GM12878 (cell line): ENCODE measurements around the gene FRMD3. TPM values are rescaled to one million over a fixed set of nuclear protein-coding genes. Genes with fewer than 3 reads are reported as not detected.

Experiments used
- ATAC-seq: fragments of 200-7000 bp; cut with Tn5 transposase; 3 replicates; pipeline ENCODE4 v1.9.1; 2020; ENCODE audit warnings: mild to moderate bottlenecking, moderate library complexity
- BruUV-seq: library from RNA; stranded (reverse); fragments of 400-500 nt; replicated peaks from 2 replicates; lab custom pipeline; 2021; lab: Mats Ljungman, UMichigan
- CTCF ChIA-PET: fragments of 300-600 bp; sonication (Branson Sonifier 250); formaldehyde crosslinking; extraction: SDS; loops from one replicate; lab custom pipeline; 2021; ENCODE audit warnings: inconsistent platforms; lab: Yijun Ruan, JAX
- POLR2A ChIA-PET: fragments of 350-600 bp; formaldehyde crosslinking; extraction: SDS; loops from one replicate; lab custom pipeline; 2021; ENCODE audit warnings: inconsistent platforms; lab: Charles Lee
- RAD21 ChIA-PET: fragments of 300-600 bp; sonication (Branson Sonifier 250); formaldehyde crosslinking; loops from one replicate; lab custom pipeline; 2023; ENCODE audit warnings: antibody characterized with exemption; ENCODE audit not compliant: unreplicated experiment; lab: Charles Lee
- SMC1A ChIA-PET: fragments of 300-600 bp; sonication (Branson Sonifier 250); formaldehyde crosslinking; loops from one replicate; lab custom pipeline; 2023; ENCODE audit not compliant: unreplicated experiment, uncharacterized antibody; lab: Charles Lee
- DNase-seq: peaks from one replicate; pipeline ENCODE4 v3.0.0-alpha.2; 2011; ENCODE audit warnings: low read depth, low spot score
- FAIRE-seq: peaks from 3 replicates; lab custom pipeline; 2011; peaks lifted over from hg19 to GRCh38; lab: Jason Lieb, UNC
- H2AFZ ChIP-seq: 2 replicates; pipeline ENCODE4 v1.6.0; 2011; ENCODE audit warnings: low read depth, low read length, control low read depth; ENCODE audit not compliant: control insufficient read depth
- H3K27ac ChIP-seq: 2 replicates; pipeline ENCODE4 v1.5.1; 2011; ENCODE audit warnings: control low read depth; ENCODE audit not compliant: control insufficient read depth, insufficient read depth
- H3K27me3 ChIP-seq, 2 experiments: replicated peaks in 1 of 2; 2 replicates each; pipeline versions ENCODE4 v1.6.0 to v1.6.1; 2011; ENCODE audit warnings: low read length in 1 of 2; ENCODE audit not compliant: control insufficient read depth in 2 of 2, insufficient read depth in 2 of 2
- H3K36me3 ChIP-seq, 2 experiments: 2 replicates each; pipeline ENCODE4 v1.5.1; 2011; ENCODE audit warnings: low read length in 1 of 2; ENCODE audit not compliant: control insufficient read depth in 2 of 2, insufficient read depth in 2 of 2
- H3K4me1 ChIP-seq: 2 replicates; pipeline ENCODE4 v1.6.1; 2011; ENCODE audit warnings: mild to moderate bottlenecking, low read length, moderate library complexity, mixed read lengths; ENCODE audit not compliant: control insufficient read depth, insufficient read depth
- H3K4me2 ChIP-seq: 2 replicates; pipeline ENCODE4 v1.6.0; 2011; ENCODE audit warnings: control low read depth; ENCODE audit not compliant: control insufficient read depth, insufficient read depth
- H3K4me3 ChIP-seq: fragments of 200-600 bp; sonication (generic); 2 replicates; pipeline ENCODE4 v1.5.1; 2016
- H3K79me2 ChIP-seq: 2 replicates; pipeline ENCODE4 v1.6.0; 2011; ENCODE audit warnings: low read length; ENCODE audit not compliant: control insufficient read depth, insufficient read depth
- H3K9ac ChIP-seq: 2 replicates; pipeline ENCODE4 v1.8.0; 2011; ENCODE audit warnings: low read length, control low read depth, mixed read lengths; ENCODE audit not compliant: control insufficient read depth, insufficient read depth
- H3K9me3 ChIP-seq: replicated peaks from 3 replicates; pipeline ENCODE4 v1.5.1; 2011; ENCODE audit warnings: mild to moderate bottlenecking, low read length; ENCODE audit not compliant: control insufficient read depth, insufficient read depth
- H4K20me1 ChIP-seq: 2 replicates; pipeline ENCODE4 v1.6.0; 2011; ENCODE audit not compliant: control insufficient read depth, insufficient read depth
- ATF2 ChIP-seq: IDR thresholded peaks from 2 replicates; pipeline ENCODE4 v1.6.1; 2012; ENCODE audit warnings: low read length, inconsistent platforms
- CEBPB ChIP-seq, 2 experiments: fragments of 150-350 bp in 1 of 2; IDR thresholded peaks; 2 replicates each; pipeline ENCODE4 v1.6.1; 2012 to 2014; ENCODE audit warnings: low read depth in 2 of 2, low read length in 2 of 2, borderline replicate concordance in 1 of 2, inconsistent platforms in 1 of 2
- CREM ChIP-seq: IDR thresholded peaks from 2 replicates; pipeline ENCODE4 v1.6.1; 2014; ENCODE audit warnings: antibody characterized with exemption, low read depth
- FOXK2 ChIP-seq: fragments of 450-650 bp; IDR thresholded peaks from 2 replicates; pipeline ENCODE4 v1.6.1; 2017; ENCODE audit warnings: mild to moderate bottlenecking, moderate library complexity
- IKZF1 ChIP-seq: fragments of 450-650 bp; conservative IDR thresholded peaks from 2 replicates; pipeline ENCODE4 v1.6.1; 2017; ENCODE audit warnings: antibody characterized with exemption, mild to moderate bottlenecking
- MEF2A ChIP-seq: IDR thresholded peaks from 2 replicates; pipeline ENCODE4 v1.6.1; 2011; ENCODE audit warnings: low read depth, mild to moderate bottlenecking, low read length, moderate library complexity; ENCODE audit not compliant: insufficient read depth
- SP1 ChIP-seq: IDR thresholded peaks from one replicate; pipeline ENCODE4 v1.6.1; 2011; ENCODE audit warnings: low read depth, low read length
- YY1 ChIP-seq: IDR thresholded peaks from 2 replicates; pipeline ENCODE4 v1.6.1; 2011; ENCODE audit warnings: low read depth, mild to moderate bottlenecking, low read length
- ZNF207 ChIP-seq: fragments of 450-650 bp; IDR thresholded peaks from 2 replicates; pipeline ENCODE4 v1.6.1; 2014; ENCODE audit warnings: antibody characterized with exemption, mild to moderate bottlenecking, borderline replicate concordance
- ZNF24 ChIP-seq: fragments of 450-650 bp; IDR thresholded peaks from 2 replicates; pipeline ENCODE4 v1.6.1; 2017; ENCODE audit warnings: antibody characterized with exemption, mild to moderate bottlenecking
- in situ Hi-C: fragments of 300-500 bp; cut with MboI; formaldehyde crosslinking; loops from 9 replicates; pipeline ENCODE4 v1.14.3; 2018; ENCODE audit warnings: mixed read lengths
- intact Hi-C: fragments of 100-400 bp; cut with micrococcal nuclease; formaldehyde crosslinking; loops from one replicate; pipeline ENCODE4 v1.14.2; 2022; ENCODE audit not compliant: unreplicated experiment
- polyA plus RNA-seq, 11 experiments: library from polyadenylated mRNA; depleted of rRNA in 4 of 11; unstranded in 6 of 11; stranded (reverse) in 5 of 11; fragments of >200 nt; fragmentation: Nextera tagmentation in 4 of 11; fragmentation: Illumina TruSeq in 1 of 11; extraction: Ambion mirVana in 4 of 11; extraction: Trizol in 1 of 11; gene quantifications; 1 replicate in 1 of 11; 2 replicates in 10 of 11; pipeline versions ENCODE4 v1.2.1 to v1.2.3, GENCODE V29; 2011 to 2016; ENCODE audit warnings: inconsistent platforms in 2 of 11, missing spikeins in 2 of 11, low read depth in 1 of 11
- total RNA-seq, 4 experiments: library from RNA; depleted of rRNA in 3 of 4; stranded (reverse); fragments of >200 nt in 3 of 4; fragmentation: Illumina TruSeq in 1 of 4; extraction: Trizol in 1 of 4; gene quantifications; 2 replicates each; pipeline versions ENCODE4 v1.2.1 to v1.2.3, GENCODE V29; 2013 to 2021
- TF ChIP-seq, protein P1 (sequence below): fragments of 450-650 bp; IDR thresholded peaks from 2 replicates; pipeline ENCODE4 v1.6.1; 2014; ENCODE audit warnings: mild to moderate bottlenecking
- TF ChIP-seq, protein P2 (sequence below): IDR thresholded peaks from 2 replicates; pipeline ENCODE4 v1.6.1; 2012; ENCODE audit warnings: improper control_type of control experiment, low read depth, low read length; ENCODE audit not compliant: insufficient replicate concordance
- TF ChIP-seq, protein P3 (sequence below): fragments of 450-650 bp; conservative IDR thresholded peaks from 2 replicates; pipeline ENCODE4 v1.6.1; 2017; ENCODE audit warnings: mild to moderate bottlenecking, moderate library complexity

Gene FRMD3
- total and polyA plus RNA-seq, 10 of the 15 experiments (the other 5 are each of a cell fraction or from before 2014, with no cell fraction given), result 0.04 to 0.68 (median 0.21) TPM; not detected in 1

GRCh38 chr9:83379045-83379444, 159.2 kb downstream of the FRMD3 start:
- no TSS peak for BruUV-seq
- Histone ChIP-seq H3K27me3 (no peaks in the 10 kb centered on the region), H3K79me2 (no peaks in the 10 kb centered on the region), H3K36me3 (no peaks in the 10 kb centered on the region), H3K9me3 (no peaks in the 10 kb centered on the region; the same call in 2 of the 3 replicates), H4K20me1 (no peaks in the 10 kb centered on the region), H3K27ac (no peak overlapping the region), H2AFZ (no peak overlapping the region), H3K4me2 (no peak overlapping the region), H3K4me1 (no peaks in the 10 kb centered on the region), H3K4me3 (no peak overlapping the region), H3K9ac (no peak overlapping the region)
- FAIRE-seq (no peak), DNase-seq (no peak), ATAC-seq (no peak)
- ChIA-PET SMC1A (no interaction called here), POLR2A (no interaction called here), RAD21 (no interaction called here), CTCF (interaction anchor here (1.5 kb wide), 1 partner anchor 20 kb away, joined by 3 read pairs; no protein-coding TSS in a partner anchor)
- TF ChIP-seq IKZF1 (no peak), ZNF207 (no peak), CEBPB (IDR thresholded peaks at IDR 0.05; ENCODE audit: borderline replicate concordance in 1 of 2, low read depth in 2 of 2, low read length in 2 of 2) (no peak), SP1 (no peak), CREM (no peak), MEF2A (no peak), ZNF24 (no peak), FOXK2 (no peak), YY1 (no peak), ATF2 (no peak)
- TF ChIP-seq, protein P1, sequence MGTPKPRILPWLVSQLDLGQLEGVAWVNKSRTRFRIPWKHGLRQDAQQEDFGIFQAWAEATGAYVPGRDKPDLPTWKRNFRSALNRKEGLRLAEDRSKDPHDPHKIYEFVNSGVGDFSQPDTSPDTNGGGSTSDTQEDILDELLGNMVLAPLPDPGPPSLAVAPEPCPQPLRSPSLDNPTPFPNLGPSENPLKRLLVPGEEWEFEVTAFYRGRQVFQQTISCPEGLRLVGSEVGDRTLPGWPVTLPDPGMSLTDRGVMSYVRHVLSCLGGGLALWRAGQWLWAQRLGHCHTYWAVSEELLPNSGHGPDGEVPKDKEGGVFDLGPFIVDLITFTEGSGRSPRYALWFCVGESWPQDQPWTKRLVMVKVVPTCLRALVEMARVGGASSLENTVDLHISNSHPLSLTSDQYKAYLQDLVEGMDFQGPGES, result no peak
- TF ChIP-seq, protein P2, sequence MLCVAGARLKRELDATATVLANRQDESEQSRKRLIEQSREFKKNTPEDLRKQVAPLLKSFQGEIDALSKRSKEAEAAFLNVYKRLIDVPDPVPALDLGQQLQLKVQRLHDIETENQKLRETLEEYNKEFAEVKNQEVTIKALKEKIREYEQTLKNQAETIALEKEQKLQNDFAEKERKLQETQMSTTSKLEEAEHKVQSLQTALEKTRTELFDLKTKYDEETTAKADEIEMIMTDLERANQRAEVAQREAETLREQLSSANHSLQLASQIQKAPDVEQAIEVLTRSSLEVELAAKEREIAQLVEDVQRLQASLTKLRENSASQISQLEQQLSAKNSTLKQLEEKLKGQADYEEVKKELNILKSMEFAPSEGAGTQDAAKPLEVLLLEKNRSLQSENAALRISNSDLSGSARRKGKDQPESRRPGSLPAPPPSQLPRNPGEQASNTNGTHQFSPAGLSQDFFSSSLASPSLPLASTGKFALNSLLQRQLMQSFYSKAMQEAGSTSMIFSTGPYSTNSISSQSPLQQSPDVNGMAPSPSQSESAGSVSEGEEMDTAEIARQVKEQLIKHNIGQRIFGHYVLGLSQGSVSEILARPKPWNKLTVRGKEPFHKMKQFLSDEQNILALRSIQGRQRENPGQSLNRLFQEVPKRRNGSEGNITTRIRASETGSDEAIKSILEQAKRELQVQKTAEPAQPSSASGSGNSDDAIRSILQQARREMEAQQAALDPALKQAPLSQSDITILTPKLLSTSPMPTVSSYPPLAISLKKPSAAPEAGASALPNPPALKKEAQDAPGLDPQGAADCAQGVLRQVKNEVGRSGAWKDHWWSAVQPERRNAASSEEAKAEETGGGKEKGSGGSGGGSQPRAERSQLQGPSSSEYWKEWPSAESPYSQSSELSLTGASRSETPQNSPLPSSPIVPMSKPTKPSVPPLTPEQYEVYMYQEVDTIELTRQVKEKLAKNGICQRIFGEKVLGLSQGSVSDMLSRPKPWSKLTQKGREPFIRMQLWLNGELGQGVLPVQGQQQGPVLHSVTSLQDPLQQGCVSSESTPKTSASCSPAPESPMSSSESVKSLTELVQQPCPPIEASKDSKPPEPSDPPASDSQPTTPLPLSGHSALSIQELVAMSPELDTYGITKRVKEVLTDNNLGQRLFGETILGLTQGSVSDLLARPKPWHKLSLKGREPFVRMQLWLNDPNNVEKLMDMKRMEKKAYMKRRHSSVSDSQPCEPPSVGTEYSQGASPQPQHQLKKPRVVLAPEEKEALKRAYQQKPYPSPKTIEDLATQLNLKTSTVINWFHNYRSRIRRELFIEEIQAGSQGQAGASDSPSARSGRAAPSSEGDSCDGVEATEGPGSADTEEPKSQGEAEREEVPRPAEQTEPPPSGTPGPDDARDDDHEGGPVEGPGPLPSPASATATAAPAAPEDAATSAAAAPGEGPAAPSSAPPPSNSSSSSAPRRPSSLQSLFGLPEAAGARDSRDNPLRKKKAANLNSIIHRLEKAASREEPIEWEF, result no peak
- TF ChIP-seq, protein P3, sequence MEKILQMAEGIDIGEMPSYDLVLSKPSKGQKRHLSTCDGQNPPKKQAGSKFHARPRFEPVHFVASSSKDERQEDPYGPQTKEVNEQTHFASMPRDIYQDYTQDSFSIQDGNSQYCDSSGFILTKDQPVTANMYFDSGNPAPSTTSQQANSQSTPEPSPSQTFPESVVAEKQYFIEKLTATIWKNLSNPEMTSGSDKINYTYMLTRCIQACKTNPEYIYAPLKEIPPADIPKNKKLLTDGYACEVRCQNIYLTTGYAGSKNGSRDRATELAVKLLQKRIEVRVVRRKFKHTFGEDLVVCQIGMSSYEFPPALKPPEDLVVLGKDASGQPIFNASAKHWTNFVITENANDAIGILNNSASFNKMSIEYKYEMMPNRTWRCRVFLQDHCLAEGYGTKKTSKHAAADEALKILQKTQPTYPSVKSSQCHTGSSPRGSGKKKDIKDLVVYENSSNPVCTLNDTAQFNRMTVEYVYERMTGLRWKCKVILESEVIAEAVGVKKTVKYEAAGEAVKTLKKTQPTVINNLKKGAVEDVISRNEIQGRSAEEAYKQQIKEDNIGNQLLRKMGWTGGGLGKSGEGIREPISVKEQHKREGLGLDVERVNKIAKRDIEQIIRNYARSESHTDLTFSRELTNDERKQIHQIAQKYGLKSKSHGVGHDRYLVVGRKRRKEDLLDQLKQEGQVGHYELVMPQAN, result no peak
- in situ Hi-C loops, result no loop called here
- intact Hi-C loops, result no loop called here
